HG03135 (cell line): ENCODE measurements around the gene ANO3.
"Not testable (repeated sequence)": the region's sequence is repeated elsewhere in the genome, so short reads cannot be mapped to it uniquely, and the experiment has no call there.

Experiments
- ATAC-seq: cut with Tn5 transposase; IDR thresholded peaks from one replicate; pipeline ENCODE4 v1.9.1; 2021; ENCODE audit warnings: mild to moderate bottlenecking, moderate library complexity; ENCODE audit not compliant: unreplicated experiment

ANO3 gene

GRCh38 chr11:26618441-26618840, 286.5 kb downstream of the ANO3 start:
- no peak for ATAC-seq

GRCh38 chr11:26620282-26621045, 288.5 kb downstream of the ANO3 start:
- no peak for ATAC-seq

- ATAC-seq, result no peak
Observed at GRCh38 chr11:26621132-26621531, 289.2 kb downstream of the ANO3 start.

GRCh38 chr11:26622181-26622580, 290.3 kb downstream of the ANO3 start:
- no peak for ATAC-seq

- no peak for ATAC-seq
Observed at GRCh38 chr11:26623076-26623659, 291.2 kb downstream of the ANO3 start.

- no peak for ATAC-seq
Observed at GRCh38 chr11:26626346-26626745, 294.4 kb downstream of the ANO3 start.

- ATAC-seq, result no peak
Observed at GRCh38 chr11:26632691-26633159, 300.8 kb downstream of the ANO3 start.

- not testable (repeated sequence) for ATAC-seq
Observed at GRCh38 chr11:26643314-26643713, 311.4 kb downstream of the ANO3 start.

- ATAC-seq, result no peak
Observed at GRCh38 chr11:26649884-26650283, 318.0 kb downstream of the ANO3 start.

- ATAC-seq, result no peak
Observed at GRCh38 chr11:26651916-26652315, 320.0 kb downstream of the ANO3 start.

GRCh38 chr11:26655287-26655686, 323.4 kb downstream of the ANO3 start:
- no peak for ATAC-seq

GRCh38 chr11:26662916-26663315, 331.0 kb downstream of the ANO3 start:
- no peak for ATAC-seq

GRCh38 chr11:26665036-26665435, 333.1 kb downstream of the ANO3 start:
- ATAC-seq, result no peak

GRCh38 chr11:26665946-26666345, 334.0 kb downstream of the ANO3 start:
- ATAC-seq, result no peak

- no peak for ATAC-seq
Observed at GRCh38 chr11:26675233-26675928, 343.5 kb downstream of the ANO3 start.

GRCh38 chr11:26676641-26677040, 344.7 kb downstream of the ANO3 start:
- ATAC-seq, result no peak

- no peak for ATAC-seq
Observed at GRCh38 chr11:26677566-26677965, 345.6 kb downstream of the ANO3 start.

- no peak for ATAC-seq
Observed at GRCh38 chr11:26687351-26687750, 355.4 kb downstream of the ANO3 start.

GRCh38 chr11:26688701-26689100, 356.8 kb downstream of the ANO3 start:
- no peak for ATAC-seq

- no peak for ATAC-seq
Observed at GRCh38 chr11:26696330-26696729, 364.4 kb downstream of the ANO3 start.

GRCh38 chr11:26698224-26698623, 366.3 kb downstream of the ANO3 start:
- no peak for ATAC-seq
